ENCODE data around the gene AGO1.

DNA sequence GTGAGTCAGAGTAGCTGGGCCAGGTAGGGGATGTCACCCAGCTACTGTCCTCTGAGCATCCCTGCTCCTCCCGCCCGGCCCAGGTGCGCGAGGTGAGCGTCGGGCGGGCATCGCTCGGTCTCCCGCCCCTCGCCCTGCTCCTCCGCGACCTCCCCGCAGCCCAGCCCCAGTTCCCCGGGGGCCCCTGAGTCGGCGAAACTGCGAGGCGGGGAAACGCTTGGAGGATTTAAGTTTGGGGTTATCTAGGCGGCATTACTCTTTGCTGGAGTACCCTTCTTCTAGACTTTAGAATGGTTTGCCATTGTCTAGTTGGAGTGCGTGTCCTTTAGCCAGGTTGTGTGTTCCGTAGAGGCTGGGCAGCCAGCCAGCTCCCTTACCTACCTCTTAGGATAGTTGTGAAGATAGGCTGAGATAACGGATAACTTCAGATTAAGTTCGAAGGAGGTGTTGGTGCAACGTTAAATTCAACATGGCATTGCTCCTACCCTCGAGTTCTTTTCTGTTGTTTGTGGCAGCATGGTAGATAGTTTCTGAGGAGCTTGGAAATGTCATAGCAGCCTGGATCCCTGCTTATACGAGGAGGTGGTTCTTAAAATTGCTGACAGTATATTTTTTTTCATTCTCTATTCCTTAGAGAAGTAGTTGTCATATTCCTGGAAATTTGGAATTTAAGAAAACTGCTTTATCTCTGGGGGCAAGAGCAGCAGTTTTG is 48.6 kb downstream of the AGO1 start:
- TF ChIP-seq, protein P1, sequence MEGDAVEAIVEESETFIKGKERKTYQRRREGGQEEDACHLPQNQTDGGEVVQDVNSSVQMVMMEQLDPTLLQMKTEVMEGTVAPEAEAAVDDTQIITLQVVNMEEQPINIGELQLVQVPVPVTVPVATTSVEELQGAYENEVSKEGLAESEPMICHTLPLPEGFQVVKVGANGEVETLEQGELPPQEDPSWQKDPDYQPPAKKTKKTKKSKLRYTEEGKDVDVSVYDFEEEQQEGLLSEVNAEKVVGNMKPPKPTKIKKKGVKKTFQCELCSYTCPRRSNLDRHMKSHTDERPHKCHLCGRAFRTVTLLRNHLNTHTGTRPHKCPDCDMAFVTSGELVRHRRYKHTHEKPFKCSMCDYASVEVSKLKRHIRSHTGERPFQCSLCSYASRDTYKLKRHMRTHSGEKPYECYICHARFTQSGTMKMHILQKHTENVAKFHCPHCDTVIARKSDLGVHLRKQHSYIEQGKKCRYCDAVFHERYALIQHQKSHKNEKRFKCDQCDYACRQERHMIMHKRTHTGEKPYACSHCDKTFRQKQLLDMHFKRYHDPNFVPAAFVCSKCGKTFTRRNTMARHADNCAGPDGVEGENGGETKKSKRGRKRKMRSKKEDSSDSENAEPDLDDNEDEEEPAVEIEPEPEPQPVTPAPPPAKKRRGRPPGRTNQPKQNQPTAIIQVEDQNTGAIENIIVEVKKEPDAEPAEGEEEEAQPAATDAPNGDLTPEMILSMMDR (IDR thresholded peaks at IDR 0.05): no peak
- no peak for TF ChIP-seq POLR2AphosphoS5 (IDR thresholded peaks at IDR 0.05)
